GM21529 (cell line): ENCODE data around the gene KLHL3.

ENCODE experiments used
- ATAC-seq: cut with Tn5 transposase; IDR thresholded peaks from one replicate; pipeline ENCODE4 v1.9.1; 2021; ENCODE audit not compliant: unreplicated experiment

The KLHL3 gene

GRCh38 chr5:137710086-137710485, 25.8 kb downstream of the KLHL3 start:
- ATAC-seq, result no peak

DNA sequence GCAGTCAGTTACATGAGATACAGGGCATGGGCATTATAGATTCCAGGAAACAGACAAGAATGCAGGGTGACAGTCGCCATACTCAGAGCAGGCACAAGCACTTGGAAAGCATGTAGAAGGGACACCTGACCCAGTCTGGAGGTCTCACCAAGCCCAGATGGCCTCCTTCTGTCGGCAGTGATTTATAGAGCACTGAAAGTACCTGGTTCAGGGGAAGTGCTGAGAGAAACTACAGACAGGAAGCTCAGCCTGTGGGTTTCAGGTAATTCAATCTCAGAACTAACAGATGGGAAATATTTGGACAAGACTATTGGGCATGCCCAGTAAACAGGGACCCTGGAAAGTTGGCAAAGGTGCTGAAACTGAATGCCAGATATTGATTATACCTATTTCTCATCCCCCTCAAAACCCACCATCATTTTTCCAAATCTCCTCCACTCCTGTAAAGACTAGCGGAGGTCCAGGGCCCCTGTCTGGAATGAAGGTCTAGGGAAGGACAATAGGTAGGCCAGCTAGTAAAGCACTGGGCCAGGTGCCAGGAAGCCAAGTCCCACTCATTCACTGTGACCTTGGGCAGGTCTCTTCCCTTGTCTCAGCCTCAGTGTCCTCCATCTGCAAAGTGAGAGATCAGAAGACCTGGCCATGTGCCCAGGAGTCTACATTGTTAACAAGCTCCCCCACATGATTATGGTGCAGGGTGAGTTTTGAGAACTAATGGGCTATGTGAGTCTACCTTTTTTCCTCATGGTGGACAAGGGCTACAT, 26.9 kb downstream of the KLHL3 start:
- no peak for ATAC-seq

GRCh38 chr5:137708062-137708461, 27.8 kb downstream of the KLHL3 start:
- ATAC-seq, result no peak

GRCh38 chr5:137706841-137707240, 29.0 kb downstream of the KLHL3 start:
- ATAC-seq, result no peak

GRCh38 chr5:137705106-137705505, 30.8 kb downstream of the KLHL3 start:
- ATAC-seq, result no peak

- ATAC-seq, result no peak
Observed at GRCh38 chr5:137703565-137703964, 32.3 kb downstream of the KLHL3 start.

- ATAC-seq, result no peak
Observed at GRCh38 chr5:137700282-137700680, 35.6 kb downstream of the KLHL3 start.

DNA sequence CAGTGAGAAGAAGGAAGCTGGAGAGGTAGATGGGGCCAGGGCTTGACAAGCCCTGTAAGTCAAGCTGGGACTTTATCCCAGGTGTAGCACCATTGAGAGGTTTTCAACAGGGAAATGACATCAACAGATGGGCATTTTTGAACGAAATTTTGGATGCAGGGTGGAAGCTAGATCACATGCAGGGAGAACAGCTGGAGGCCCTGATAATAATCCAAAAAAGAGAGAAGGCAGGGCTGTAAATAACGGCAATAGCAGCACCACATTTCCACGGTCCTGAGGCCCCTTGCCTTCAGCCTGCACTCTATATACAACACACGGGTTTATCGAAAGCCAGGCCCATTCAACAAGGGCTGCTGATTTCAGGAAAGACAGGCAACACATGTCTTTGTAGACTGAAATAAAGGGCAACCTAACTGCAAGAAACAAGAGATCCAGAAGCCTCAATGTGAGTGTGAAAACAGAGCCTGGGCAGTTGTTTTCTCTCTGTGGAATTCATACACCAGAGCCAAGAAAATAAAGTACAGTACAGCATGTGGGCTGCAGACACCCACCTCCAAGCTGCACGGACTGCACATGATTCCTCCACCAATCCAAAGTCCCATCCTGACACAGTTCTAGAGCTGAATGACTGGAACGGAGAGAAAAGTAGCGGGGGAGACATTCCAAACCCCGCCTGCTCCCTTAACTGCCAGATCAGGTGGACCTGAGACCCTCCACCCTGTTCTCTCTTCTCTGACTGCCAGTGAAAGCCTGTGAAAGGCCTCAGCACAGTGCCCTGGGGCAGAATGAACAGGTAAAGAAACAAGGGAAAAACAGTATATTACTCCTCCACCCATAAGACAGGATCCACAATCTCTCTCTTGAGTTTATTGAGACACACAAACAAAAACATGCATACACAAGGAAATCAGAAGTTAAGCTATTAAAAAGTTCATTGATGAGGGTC, 36.3 kb downstream of the KLHL3 start:
- ATAC-seq, result no peak

DNA sequence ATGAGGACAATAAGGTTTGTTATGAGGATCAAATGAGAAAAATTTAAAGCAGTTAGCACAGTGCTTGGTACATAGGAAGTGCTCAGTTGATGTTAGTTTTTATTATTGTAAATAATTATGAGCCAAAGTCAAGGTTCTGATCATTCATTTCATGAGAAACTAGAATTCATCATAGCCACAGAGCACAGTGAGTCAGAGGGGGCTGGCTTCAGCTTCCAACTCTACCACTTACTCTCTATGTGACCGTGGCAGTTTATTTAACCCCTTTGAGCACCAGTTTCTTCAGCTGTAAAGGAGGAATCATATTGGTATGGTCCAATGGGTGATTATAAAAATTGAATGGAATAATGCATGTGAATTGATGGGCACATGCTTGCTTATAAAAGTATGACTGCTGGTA, 39.4 kb downstream of the KLHL3 start:
- ATAC-seq, result no peak

- ATAC-seq, result no peak
Observed at GRCh38 chr5:137695651-137696428, 40.0 kb downstream of the KLHL3 start.

GRCh38 chr5:137693951-137694721, 41.8 kb downstream of the KLHL3 start:
- no peak for ATAC-seq

DNA sequence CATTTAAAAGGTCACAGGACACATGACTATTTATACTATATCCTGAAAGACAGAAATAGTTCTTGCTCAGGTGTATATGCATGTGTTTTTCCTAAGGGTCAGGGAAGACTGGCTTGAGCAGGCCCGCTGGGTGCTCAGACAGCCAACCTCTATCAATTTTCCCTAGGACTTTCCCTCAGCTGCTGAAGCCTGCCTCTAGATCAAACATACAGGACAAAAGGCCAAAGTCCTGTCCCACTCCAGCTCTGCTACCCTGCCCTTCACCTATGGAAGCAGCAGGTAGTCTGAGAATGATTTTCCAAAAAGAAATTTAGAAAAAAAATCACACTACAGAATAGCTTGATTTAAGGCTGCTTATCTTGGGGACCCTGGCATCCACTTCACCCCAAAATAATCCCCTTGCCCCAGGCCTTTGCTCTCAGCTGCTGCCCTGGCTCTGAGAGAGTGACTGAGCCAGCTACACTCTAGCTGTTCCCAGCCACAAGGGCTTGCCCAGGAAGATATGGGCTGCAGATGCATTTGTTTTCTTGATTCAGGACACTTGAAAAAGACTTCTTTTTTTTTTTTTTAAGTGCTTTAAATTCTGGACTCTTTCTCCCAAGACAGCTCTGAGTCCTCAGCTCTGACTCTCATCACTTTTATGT, 42.5 kb downstream of the KLHL3 start:
- no peak for ATAC-seq

DNA sequence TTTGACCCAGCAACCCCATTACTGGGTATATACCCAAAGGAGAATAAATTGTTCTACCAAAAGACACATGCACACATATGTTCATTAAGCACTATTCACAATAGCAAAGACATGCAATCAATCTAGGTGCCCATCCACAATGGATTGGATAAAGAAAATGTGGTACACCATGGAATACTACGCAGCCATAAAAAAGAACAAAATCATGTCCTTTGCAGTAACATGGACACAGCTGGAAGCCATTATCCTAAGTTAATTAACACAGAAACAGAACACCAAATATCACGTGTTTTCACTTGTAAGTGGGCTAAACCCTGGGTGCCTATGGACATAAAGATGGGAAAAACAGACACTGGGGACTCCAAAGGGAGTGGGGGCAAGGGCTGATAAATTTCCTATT, 46.6 kb downstream of the KLHL3 start:
- ATAC-seq, result no peak

- no peak for ATAC-seq
Observed at GRCh38 chr5:137688210-137688840, 47.6 kb downstream of the KLHL3 start.

GRCh38 chr5:137684761-137685160, 51.1 kb downstream of the KLHL3 start:
- ATAC-seq, result no peak

DNA sequence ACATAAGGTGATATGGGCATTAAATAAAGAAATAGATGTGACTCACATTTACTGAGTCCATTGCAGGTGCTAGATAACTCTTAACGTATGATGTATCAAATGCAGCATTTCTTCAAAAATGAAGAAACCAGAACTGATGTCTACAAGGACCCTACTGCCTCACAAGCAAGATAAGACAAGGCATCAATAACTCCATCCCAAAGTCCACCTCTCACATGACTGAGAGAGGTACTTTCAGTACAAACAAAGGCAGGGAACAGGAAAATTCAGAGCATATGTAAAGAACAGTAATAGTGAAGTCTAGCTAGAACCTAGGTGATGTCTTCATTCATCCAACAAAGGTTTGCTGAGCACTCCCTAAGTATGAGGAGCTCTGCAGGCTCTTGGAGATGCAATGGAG, 54.7 kb downstream of the KLHL3 start:
- no peak for ATAC-seq

DNA sequence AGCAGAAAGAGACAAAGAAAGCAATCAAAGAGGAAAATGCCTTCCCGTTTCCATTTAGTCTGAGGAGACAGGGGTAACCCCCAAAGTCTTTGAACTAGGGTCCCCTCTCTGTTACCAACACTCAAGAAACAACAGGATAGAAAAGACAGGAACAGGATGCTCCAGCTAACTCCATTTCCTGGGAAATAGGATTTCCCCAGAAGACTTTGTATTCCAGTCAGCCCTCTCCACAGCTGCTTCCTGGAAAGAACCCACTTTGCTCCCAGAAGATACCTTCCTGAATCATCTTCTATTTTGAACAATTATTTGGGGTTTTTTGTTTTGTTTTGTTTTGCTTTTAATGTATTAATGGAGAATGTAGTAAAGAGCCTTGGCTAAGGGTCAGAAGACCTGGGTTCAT, 56.0 kb downstream of the KLHL3 start:
- ATAC-seq, result no peak

DNA sequence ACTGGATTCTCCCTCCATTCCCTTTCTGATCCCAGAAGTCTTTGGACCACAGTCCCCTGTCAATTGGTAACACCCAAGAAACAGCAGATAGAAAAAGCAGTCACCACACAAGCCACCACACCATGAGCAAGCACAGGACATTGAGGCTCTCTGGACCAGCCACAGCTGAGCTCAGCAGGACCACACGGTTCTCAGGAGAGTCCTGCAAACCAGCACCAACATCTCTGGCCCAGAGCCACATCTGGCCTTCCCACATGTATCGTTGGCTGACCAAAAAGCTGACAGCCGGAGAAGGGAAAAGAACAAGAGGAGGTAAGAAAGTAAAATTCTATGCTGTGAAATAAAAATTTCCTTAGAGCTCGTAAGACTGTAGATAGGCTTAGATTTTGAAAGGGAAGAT, 56.7 kb downstream of the KLHL3 start:
- no peak for ATAC-seq

DNA sequence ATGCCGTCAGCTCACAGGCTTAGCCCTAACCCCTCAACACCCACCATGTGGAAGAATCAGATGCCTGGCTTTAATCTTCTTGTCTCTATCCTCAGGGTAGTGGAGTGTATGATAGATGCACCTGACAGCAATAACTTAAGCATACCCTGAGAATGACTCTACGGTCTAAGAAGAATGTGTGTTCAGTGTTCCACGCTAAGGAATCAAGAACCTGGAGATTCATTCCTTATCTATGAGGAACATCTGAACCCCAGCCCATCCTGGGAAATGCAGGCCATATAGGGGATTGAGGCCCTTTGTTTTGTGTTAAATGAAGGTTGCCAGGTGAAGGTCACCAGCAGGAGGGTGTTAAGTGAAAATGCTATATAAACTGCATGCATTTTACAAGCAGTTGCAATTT, 63.0 kb downstream of the KLHL3 start:
- ATAC-seq, result no peak

- ATAC-seq, result no peak
Observed at GRCh38 chr5:137672001-137672400, 63.9 kb downstream of the KLHL3 start.
